Neural cell (in vitro differentiated cells): Measurements from ENCODE around the gene CAMK1. TPM values are rescaled to one million over a fixed set of nuclear protein-coding genes. Genes with fewer than 3 reads are reported as not detected.

Experiments used
- H2AFZ ChIP-seq: fragments of 200-600, 300-800 bp; sonication (generic), shearing (Covaris generic); 2 replicates; pipeline ENCODE4 v1.6.0; 2014; ENCODE audit warnings: low read depth, mild to moderate bottlenecking, antibody characterized with exemption, low read length, moderate library complexity
- H3F3A ChIP-seq: fragments of 200-600 bp; shearing (Covaris generic); 2 replicates; pipeline ENCODE4 v1.6.1; 2016; ENCODE audit warnings: mild to moderate bottlenecking, moderate library complexity, mixed read lengths, antibody characterized with exemption, low read length; ENCODE audit not compliant: insufficient read depth, poor library complexity, severe bottlenecking
- H3K27ac ChIP-seq: fragments of 200-600, 300-800 bp; sonication (generic), shearing (Covaris generic); 2 replicates; pipeline ENCODE4 v1.5.1; 2014; ENCODE audit warnings: mild to moderate bottlenecking, low read length, moderate library complexity
- H3K27me3 ChIP-seq: fragments of 300-800, 200-600 bp; sonication (generic), shearing (Covaris generic); 2 replicates; pipeline ENCODE4 v1.6.0; 2014; ENCODE audit warnings: mild to moderate bottlenecking, low read depth, low read length, moderate library complexity; ENCODE audit not compliant: insufficient read depth
- H3K36me3 ChIP-seq: fragments of 300-800, 200-600 bp; sonication (generic), shearing (Covaris generic); 2 replicates; pipeline ENCODE4 v1.5.1; 2014; ENCODE audit warnings: mild to moderate bottlenecking, antibody characterized with exemption, low read length, moderate library complexity; ENCODE audit not compliant: insufficient read depth
- H3K4me2 ChIP-seq: fragments of 300-800, 200-600 bp; sonication (generic), shearing (Covaris generic); 2 replicates; pipeline ENCODE4 v1.6.0; 2014; ENCODE audit warnings: mild to moderate bottlenecking, low read length
- H3K4me3 ChIP-seq: fragments of 300-800, 200-600 bp; sonication (generic), shearing (Covaris generic); 2 replicates; pipeline ENCODE4 v1.5.1; 2014; ENCODE audit warnings: mild to moderate bottlenecking, low read length, moderate library complexity
- H3K79me2 ChIP-seq: fragments of 200-600 bp; shearing (Covaris generic); replicated peaks from 2 replicates; pipeline ENCODE4 v1.6.0; 2014; ENCODE audit warnings: mild to moderate bottlenecking, low read length, moderate library complexity; ENCODE audit not compliant: insufficient read depth
- H3K9ac ChIP-seq: fragments of 300-800, 200-600 bp; sonication (generic), shearing (Covaris generic); 2 replicates; pipeline ENCODE4 v1.6.1; 2016; ENCODE audit warnings: mild to moderate bottlenecking, low read length, mixed read lengths
- H3K9me2 ChIP-seq: fragments of 200-600 bp; shearing (Covaris generic); 2 replicates; pipeline ENCODE4 v1.6.1; 2016; ENCODE audit warnings: mild to moderate bottlenecking, low read length, mixed read lengths; ENCODE audit not compliant: insufficient read depth
- H3K9me3 ChIP-seq: fragments of 200-600, 300-800 bp; sonication (generic), shearing (Covaris generic); 2 replicates; pipeline ENCODE4 v1.6.1; 2016; ENCODE audit warnings: mild to moderate bottlenecking, mixed run types, low read length, moderate library complexity, mixed read lengths
- H4K20me1 ChIP-seq: fragments of 200-600 bp; shearing (Covaris generic); 2 replicates; pipeline ENCODE4 v1.6.1; 2016; ENCODE audit warnings: mild to moderate bottlenecking, mixed run types; ENCODE audit not compliant: insufficient read depth
- EP300 ChIP-seq: fragments of 450-650 bp; conservative IDR thresholded peaks from 2 replicates; pipeline ENCODE4 v1.6.1; 2014; ENCODE audit warnings: antibody characterized with exemption, mild to moderate bottlenecking, moderate library complexity; ENCODE audit not compliant: poor library complexity, severe bottlenecking
- EZH2 ChIP-seq: fragments of 200-600, 300-800 bp; shearing (Covaris generic), sonication (generic); IDR thresholded peaks from 2 replicates; pipeline ENCODE4 v1.6.1; 2014; ENCODE audit warnings: antibody characterized with exemption, low read length, borderline replicate concordance, mild to moderate bottlenecking; ENCODE audit not compliant: insufficient read depth, poor library complexity, severe bottlenecking
- MXI1 ChIP-seq: fragments of 450-650 bp; conservative IDR thresholded peaks from 2 replicates; pipeline ENCODE4 v1.6.1; 2014; ENCODE audit warnings: antibody characterized with exemption, mild to moderate bottlenecking; ENCODE audit not compliant: poor library complexity, severe bottlenecking
- POLR2AphosphoS5 ChIP-seq: IDR thresholded peaks from 2 replicates; pipeline ENCODE4 v1.6.1; 2012
- RAD21 ChIP-seq: fragments of 450-650 bp; conservative IDR thresholded peaks from 2 replicates; pipeline ENCODE4 v1.6.1; 2014; ENCODE audit warnings: antibody characterized with exemption, mild to moderate bottlenecking, moderate library complexity
- SMC3 ChIP-seq: fragments of 450-650 bp; conservative IDR thresholded peaks from 2 replicates; pipeline ENCODE4 v1.6.1; 2014; ENCODE audit warnings: antibody characterized with exemption, mild to moderate bottlenecking, moderate library complexity; ENCODE audit not compliant: poor library complexity
- TAF1 ChIP-seq: IDR thresholded peaks from 2 replicates; pipeline ENCODE4 v1.6.1; 2012; ENCODE audit warnings: low read depth
- polyA plus RNA-seq: library from polyadenylated mRNA; depleted of rRNA; stranded (reverse); fragments of >200 nt; gene quantifications from 2 replicates; pipeline ENCODE4 v1.2.3, GENCODE V29; 2014
- TF ChIP-seq, protein P1 (sequence below): IDR thresholded peaks from 2 replicates; pipeline ENCODE4 v1.6.1; 2012; ENCODE audit warnings: borderline replicate concordance
- TF ChIP-seq, protein P2 (sequence below): fragments of 450-650 bp; IDR thresholded peaks from 2 replicates; pipeline ENCODE4 v1.5.1; 2014; ENCODE audit warnings: antibody characterized with exemption, mild to moderate bottlenecking, moderate library complexity; ENCODE audit not compliant: poor library complexity, severe bottlenecking

The CAMK1 gene
- polyA plus RNA-seq, 1 donor from 2014 or later, result 18.7 TPM

DNA sequence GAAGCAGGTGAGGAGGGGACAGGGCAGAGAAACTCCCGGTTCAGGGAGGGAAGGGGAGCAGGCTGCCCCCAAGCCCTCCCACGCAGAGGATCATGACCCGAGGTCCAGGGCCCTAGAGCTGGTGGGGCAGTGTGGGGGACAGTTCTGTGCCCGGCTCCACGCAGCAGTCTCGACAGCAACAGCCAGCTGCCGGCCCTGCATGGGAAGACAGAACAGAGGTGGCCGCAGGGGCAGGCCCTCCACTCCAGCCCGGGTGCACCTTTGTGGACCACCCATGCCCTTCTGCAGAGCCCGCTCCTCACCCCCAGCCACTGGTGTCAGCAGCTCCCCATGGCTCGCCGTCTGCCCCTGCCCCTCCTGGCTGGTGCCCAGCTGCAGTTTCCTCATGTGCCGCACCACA, 12.3 kb downstream of the CAMK1 start (continued):
- TF ChIP-seq POLR2AphosphoS5 (no peak), EP300 (no peak)

DNA sequence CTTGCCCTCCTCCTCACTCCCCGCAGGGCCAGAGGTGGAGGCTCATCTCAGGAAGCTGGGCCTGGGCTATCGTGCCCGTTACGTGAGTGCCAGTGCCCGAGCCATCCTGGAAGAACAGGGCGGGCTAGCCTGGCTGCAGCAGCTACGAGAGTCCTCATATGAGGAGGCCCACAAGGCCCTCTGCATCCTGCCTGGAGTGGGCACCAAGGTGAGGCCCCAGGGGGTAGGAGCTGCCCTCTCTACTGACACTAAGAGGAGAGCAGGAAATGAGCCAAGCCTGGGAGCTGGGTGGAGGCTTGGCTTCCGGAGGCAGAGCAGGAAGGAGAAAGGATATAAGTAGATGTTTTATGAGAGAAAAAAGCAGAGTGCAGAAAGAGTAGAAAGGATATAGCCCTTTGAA, 15.1 kb downstream of the CAMK1 start:
- no peaks in the 10 kb centered on the region for H3F3A ChIP-seq
- H3K9me3 ChIP-seq, result no peaks in the 10 kb centered on the region
- H4K20me1 ChIP-seq, result no peaks in the 10 kb centered on the region
- H3K36me3 ChIP-seq, result peaks cover 4% of the 10 kb centered on the region
- H3K4me3 ChIP-seq, result no peak overlapping the region
- H3K9ac ChIP-seq, result no peak overlapping the region
- no peak overlapping the region for H2AFZ ChIP-seq
- peaks cover 18% of the 10 kb centered on the region for H3K79me2 ChIP-seq
- no peaks in the 10 kb centered on the region for H3K9me2 ChIP-seq
- no peak overlapping the region for H3K27ac ChIP-seq
- TF ChIP-seq, protein P1, sequence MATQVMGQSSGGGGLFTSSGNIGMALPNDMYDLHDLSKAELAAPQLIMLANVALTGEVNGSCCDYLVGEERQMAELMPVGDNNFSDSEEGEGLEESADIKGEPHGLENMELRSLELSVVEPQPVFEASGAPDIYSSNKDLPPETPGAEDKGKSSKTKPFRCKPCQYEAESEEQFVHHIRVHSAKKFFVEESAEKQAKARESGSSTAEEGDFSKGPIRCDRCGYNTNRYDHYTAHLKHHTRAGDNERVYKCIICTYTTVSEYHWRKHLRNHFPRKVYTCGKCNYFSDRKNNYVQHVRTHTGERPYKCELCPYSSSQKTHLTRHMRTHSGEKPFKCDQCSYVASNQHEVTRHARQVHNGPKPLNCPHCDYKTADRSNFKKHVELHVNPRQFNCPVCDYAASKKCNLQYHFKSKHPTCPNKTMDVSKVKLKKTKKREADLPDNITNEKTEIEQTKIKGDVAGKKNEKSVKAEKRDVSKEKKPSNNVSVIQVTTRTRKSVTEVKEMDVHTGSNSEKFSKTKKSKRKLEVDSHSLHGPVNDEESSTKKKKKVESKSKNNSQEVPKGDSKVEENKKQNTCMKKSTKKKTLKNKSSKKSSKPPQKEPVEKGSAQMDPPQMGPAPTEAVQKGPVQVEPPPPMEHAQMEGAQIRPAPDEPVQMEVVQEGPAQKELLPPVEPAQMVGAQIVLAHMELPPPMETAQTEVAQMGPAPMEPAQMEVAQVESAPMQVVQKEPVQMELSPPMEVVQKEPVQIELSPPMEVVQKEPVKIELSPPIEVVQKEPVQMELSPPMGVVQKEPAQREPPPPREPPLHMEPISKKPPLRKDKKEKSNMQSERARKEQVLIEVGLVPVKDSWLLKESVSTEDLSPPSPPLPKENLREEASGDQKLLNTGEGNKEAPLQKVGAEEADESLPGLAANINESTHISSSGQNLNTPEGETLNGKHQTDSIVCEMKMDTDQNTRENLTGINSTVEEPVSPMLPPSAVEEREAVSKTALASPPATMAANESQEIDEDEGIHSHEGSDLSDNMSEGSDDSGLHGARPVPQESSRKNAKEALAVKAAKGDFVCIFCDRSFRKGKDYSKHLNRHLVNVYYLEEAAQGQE, result no peak
- no peak for TF ChIP-seq RAD21
- TF ChIP-seq SMC3, result no peak
- TF ChIP-seq, protein P2, sequence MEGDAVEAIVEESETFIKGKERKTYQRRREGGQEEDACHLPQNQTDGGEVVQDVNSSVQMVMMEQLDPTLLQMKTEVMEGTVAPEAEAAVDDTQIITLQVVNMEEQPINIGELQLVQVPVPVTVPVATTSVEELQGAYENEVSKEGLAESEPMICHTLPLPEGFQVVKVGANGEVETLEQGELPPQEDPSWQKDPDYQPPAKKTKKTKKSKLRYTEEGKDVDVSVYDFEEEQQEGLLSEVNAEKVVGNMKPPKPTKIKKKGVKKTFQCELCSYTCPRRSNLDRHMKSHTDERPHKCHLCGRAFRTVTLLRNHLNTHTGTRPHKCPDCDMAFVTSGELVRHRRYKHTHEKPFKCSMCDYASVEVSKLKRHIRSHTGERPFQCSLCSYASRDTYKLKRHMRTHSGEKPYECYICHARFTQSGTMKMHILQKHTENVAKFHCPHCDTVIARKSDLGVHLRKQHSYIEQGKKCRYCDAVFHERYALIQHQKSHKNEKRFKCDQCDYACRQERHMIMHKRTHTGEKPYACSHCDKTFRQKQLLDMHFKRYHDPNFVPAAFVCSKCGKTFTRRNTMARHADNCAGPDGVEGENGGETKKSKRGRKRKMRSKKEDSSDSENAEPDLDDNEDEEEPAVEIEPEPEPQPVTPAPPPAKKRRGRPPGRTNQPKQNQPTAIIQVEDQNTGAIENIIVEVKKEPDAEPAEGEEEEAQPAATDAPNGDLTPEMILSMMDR, result no peak
- TF ChIP-seq TAF1, result no peak
- no peak for TF ChIP-seq EZH2
- no peak for TF ChIP-seq EP300
- TF ChIP-seq MXI1, result no peak
- TF ChIP-seq POLR2AphosphoS5, result no peak
- H3K27me3 ChIP-seq, result no peaks in the 10 kb centered on the region
- no peak overlapping the region for H3K4me2 ChIP-seq

DNA sequence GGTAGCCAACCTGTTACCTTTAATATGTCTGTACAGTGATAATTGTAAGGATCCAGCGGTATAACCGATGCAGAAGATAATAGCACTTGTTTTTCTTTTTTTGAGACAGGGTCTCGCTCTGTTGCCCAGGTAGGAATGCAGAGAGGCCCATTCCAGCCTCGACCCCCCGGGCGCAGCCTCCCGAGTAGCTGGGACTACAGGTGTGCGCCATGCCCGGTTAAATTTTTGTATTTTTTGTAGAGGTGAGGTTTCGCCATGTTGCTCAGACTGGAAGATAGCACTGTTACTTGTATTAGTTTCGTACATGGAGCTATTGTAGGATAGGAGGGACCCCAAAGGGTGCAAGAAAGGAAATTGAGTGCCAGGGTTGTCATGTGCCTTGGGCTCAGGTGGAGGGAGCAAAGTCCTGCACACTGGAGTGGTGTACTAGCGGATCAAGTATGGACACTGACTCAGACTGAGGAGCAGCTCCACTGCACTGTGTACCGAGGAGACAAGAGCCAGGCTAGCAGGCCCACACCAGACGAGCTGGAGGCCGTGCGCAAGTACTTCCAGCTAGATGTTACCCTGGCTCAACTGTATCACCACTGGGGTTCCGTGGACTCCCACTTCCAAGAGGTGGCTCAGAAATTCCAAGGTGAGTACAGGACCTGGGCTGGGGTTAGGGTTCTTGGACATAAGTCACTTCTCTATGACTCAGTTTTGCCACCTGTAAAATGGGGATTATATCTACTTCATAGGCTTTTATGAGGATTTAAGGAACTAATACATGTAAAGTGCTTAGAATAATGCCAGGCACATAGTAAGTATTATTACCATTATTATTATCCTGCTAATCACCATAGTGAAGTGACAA, 19.0 kb downstream of the CAMK1 start:
- peak overlapping the region; percentile 77 for H3K4me2 ChIP-seq
- no peaks in the 10 kb centered on the region for H4K20me1 ChIP-seq
- H3K9ac ChIP-seq, result peak overlapping the region; percentile 80
- TF ChIP-seq MXI1 (no peak), EZH2 (no peak), RAD21 (no peak), POLR2AphosphoS5 (no peak), TAF1 (no peak), SMC3 (no peak), EP300 (no peak)
- TF ChIP-seq, protein P2, result no peak
- TF ChIP-seq, protein P1, result no peak
- H3K9me3 ChIP-seq, result no peaks in the 10 kb centered on the region
- H2AFZ ChIP-seq, result peak overlapping the region; percentile 65
- H3K4me3 ChIP-seq, result peak overlapping the region; percentile 89
- H3K79me2 ChIP-seq, result peaks cover 18% of the 10 kb centered on the region
- no peaks in the 10 kb centered on the region for H3K9me2 ChIP-seq
- no peaks in the 10 kb centered on the region for H3K27me3 ChIP-seq
- H3F3A ChIP-seq, result peaks cover 4% of the 10 kb centered on the region
- H3K36me3 ChIP-seq, result peaks cover 4% of the 10 kb centered on the region
- peak overlapping the region; percentile 85 for H3K27ac ChIP-seq
